Panc1 (cell line): Measurements from ENCODE around the gene GRIP2. TPM values are rescaled to one million over a fixed set of nuclear protein-coding genes. Genes with fewer than 3 reads are reported as not detected.
A peak's percentile ranks its signal among the peaks of the same experiment; 100 is the strongest.

Experiments used
- ATAC-seq: fragments of 200-7000 bp; cut with Tn5 transposase; 2 replicates; pipeline ENCODE4 v1.9.1; 2020; ENCODE audit warnings: mild to moderate bottlenecking, moderate library complexity
- BruUV-seq: library from RNA; stranded (reverse); fragments of 400-500 nt; replicated peaks from 2 replicates; lab custom pipeline; 2021; lab: Mats Ljungman, UMichigan
- CTCF ChIA-PET: fragments of 300-600 bp; sonication (Branson Sonifier 250); formaldehyde crosslinking; loops from one replicate; lab custom pipeline; 2022; ENCODE audit warnings: antibody characterized with exemption; lab: Charles Lee
- POLR2A ChIA-PET: fragments of 300-600 bp; sonication (Branson Sonifier 250); formaldehyde crosslinking; loops from one replicate; lab custom pipeline; 2022; ENCODE audit warnings: antibody characterized with exemption; lab: Charles Lee
- DNase-seq: peaks from one replicate; pipeline ENCODE4 v3.0.0-alpha.2; 2010; ENCODE audit warnings: low read depth, low spot score
- H3K27ac ChIP-seq: 2 replicates; pipeline ENCODE4 v1.5.1; 2011; ENCODE audit warnings: mild to moderate bottlenecking, low read length, inconsistent platforms
- H3K27me3 ChIP-seq: fragments of 200-500 bp; sonication (Bioruptor generic); 2 replicates; pipeline ENCODE4 v1.6.0; 2014; ENCODE audit warnings: low read length, inconsistent platforms; ENCODE audit not compliant: control insufficient read depth, insufficient read depth
- H3K36me3 ChIP-seq: fragments of 200-500 bp; sonication (Bioruptor generic); 2 replicates; pipeline ENCODE4 v1.5.1; 2014; ENCODE audit warnings: inconsistent platforms, mild to moderate bottlenecking, low read length, moderate library complexity; ENCODE audit not compliant: control insufficient read depth, insufficient read depth
- H3K4me1 ChIP-seq: 2 replicates; pipeline ENCODE4 v1.5.1; 2011; ENCODE audit warnings: inconsistent platforms, mild to moderate bottlenecking, low read length, moderate library complexity; ENCODE audit not compliant: control insufficient read depth, insufficient read depth
- H3K4me3 ChIP-seq, 2 experiments: 2 replicates each; pipeline ENCODE4 v1.5.1; 2011 to 2012; ENCODE audit warnings: low read depth in 2 of 2, low read length in 2 of 2, mild to moderate bottlenecking in 2 of 2, inconsistent platforms in 1 of 2, moderate library complexity in 1 of 2
- H3K9me3 ChIP-seq: fragments of 200-500 bp; sonication (Bioruptor generic); 2 replicates; pipeline ENCODE4 v1.5.1; 2014; ENCODE audit warnings: low read depth, mild to moderate bottlenecking, inconsistent platforms, low read length, moderate library complexity; ENCODE audit not compliant: control insufficient read depth, insufficient read depth
- POLR2AphosphoS5 ChIP-seq: IDR thresholded peaks from 2 replicates; pipeline ENCODE4 v1.6.1; 2012; ENCODE audit warnings: mild to moderate bottlenecking, low read depth, low read length, moderate library complexity
- SIN3A ChIP-seq: IDR thresholded peaks from 2 replicates; pipeline ENCODE4 v1.6.1; 2012; ENCODE audit warnings: low read depth, mild to moderate bottlenecking, low read length, moderate library complexity, borderline replicate concordance; ENCODE audit not compliant: insufficient read depth
- TCF7L2 ChIP-seq: IDR thresholded peaks from 2 replicates; pipeline ENCODE4 v1.6.1; 2011; ENCODE audit warnings: mild to moderate bottlenecking, low read depth, low read length, inconsistent platforms
- in situ Hi-C: cut with HindIII; loops from 2 replicates; pipeline ENCODE4 v1.10.0; 2016; ENCODE audit warnings: low sequenced_read_pairs, low pct_unique_long_range_greater_than_20kb
- intact Hi-C: fragments of 100-400 bp; cut with micrococcal nuclease; formaldehyde crosslinking; loops from one replicate; pipeline ENCODE4 v1.10.0; 2022; ENCODE audit not compliant: unreplicated experiment
- total RNA-seq: library from RNA; stranded (reverse); gene quantifications from one replicate; pipeline ENCODE4 v1.2.1, GENCODE V29; 2021; ENCODE audit not compliant: unreplicated experiment
- TF ChIP-seq, protein P1 (sequence below): fragments of 450-650 bp; IDR thresholded peaks from 2 replicates; pipeline ENCODE4 v1.5.1; 2017; ENCODE audit warnings: mild to moderate bottlenecking
- TF ChIP-seq, protein P2 (sequence below), 2 experiments: IDR thresholded peaks; 2 replicates each; pipeline ENCODE4 v1.6.1; 2011 to 2012; ENCODE audit warnings: low read depth in 2 of 2, control low read depth in 1 of 2, low read length in 1 of 2, mild to moderate bottlenecking in 1 of 2, moderate library complexity in 1 of 2; ENCODE audit not compliant: insufficient read depth in 1 of 2

The GRIP2 gene
- total RNA-seq, 1 experiment from 2014 or later, result 6.5 TPM

DNA sequence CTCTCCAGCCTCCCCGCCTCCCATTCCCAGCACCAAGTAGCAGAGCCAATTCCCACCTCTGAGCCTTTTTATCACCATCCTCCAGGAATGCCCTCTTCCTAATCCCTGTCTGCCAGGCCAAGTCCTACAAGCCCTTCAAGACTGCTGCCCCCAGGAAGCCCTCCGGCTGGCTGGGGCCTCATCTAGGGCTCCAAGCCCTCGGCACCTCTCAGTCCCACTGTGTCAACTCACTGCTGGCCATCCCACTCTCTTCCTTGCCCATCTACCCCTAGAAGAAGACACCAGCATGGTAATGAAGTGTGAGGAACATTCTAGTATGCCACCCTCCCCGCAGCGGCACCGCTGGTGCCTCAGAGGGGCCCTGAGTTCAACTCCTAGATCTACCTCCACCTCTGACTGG lies 10.0 kb upstream of the GRIP2 start:
- Histone ChIP-seq H3K4me3 (no peak overlapping the region), H3K27ac (no peak overlapping the region), H3K4me1 (peaks cover 17% of the 10 kb centered on the region), H3K27me3 (no peaks in the 10 kb centered on the region), H3K9me3 (no peaks in the 10 kb centered on the region), H3K36me3 (no peaks in the 10 kb centered on the region)
- POLR2A ChIA-PET, result no interaction called here
- TF ChIP-seq, protein P1, sequence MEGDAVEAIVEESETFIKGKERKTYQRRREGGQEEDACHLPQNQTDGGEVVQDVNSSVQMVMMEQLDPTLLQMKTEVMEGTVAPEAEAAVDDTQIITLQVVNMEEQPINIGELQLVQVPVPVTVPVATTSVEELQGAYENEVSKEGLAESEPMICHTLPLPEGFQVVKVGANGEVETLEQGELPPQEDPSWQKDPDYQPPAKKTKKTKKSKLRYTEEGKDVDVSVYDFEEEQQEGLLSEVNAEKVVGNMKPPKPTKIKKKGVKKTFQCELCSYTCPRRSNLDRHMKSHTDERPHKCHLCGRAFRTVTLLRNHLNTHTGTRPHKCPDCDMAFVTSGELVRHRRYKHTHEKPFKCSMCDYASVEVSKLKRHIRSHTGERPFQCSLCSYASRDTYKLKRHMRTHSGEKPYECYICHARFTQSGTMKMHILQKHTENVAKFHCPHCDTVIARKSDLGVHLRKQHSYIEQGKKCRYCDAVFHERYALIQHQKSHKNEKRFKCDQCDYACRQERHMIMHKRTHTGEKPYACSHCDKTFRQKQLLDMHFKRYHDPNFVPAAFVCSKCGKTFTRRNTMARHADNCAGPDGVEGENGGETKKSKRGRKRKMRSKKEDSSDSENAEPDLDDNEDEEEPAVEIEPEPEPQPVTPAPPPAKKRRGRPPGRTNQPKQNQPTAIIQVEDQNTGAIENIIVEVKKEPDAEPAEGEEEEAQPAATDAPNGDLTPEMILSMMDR, result no peak
- TF ChIP-seq TCF7L2 (no peak), POLR2AphosphoS5 (no peak), SIN3A (no peak)
- TF ChIP-seq, protein P2, sequence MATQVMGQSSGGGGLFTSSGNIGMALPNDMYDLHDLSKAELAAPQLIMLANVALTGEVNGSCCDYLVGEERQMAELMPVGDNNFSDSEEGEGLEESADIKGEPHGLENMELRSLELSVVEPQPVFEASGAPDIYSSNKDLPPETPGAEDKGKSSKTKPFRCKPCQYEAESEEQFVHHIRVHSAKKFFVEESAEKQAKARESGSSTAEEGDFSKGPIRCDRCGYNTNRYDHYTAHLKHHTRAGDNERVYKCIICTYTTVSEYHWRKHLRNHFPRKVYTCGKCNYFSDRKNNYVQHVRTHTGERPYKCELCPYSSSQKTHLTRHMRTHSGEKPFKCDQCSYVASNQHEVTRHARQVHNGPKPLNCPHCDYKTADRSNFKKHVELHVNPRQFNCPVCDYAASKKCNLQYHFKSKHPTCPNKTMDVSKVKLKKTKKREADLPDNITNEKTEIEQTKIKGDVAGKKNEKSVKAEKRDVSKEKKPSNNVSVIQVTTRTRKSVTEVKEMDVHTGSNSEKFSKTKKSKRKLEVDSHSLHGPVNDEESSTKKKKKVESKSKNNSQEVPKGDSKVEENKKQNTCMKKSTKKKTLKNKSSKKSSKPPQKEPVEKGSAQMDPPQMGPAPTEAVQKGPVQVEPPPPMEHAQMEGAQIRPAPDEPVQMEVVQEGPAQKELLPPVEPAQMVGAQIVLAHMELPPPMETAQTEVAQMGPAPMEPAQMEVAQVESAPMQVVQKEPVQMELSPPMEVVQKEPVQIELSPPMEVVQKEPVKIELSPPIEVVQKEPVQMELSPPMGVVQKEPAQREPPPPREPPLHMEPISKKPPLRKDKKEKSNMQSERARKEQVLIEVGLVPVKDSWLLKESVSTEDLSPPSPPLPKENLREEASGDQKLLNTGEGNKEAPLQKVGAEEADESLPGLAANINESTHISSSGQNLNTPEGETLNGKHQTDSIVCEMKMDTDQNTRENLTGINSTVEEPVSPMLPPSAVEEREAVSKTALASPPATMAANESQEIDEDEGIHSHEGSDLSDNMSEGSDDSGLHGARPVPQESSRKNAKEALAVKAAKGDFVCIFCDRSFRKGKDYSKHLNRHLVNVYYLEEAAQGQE (IDR thresholded peaks at IDR 0.05; ENCODE audit: insufficient read depth in 1 of 2, low read depth in 2 of 2, low read length in 1 of 2), result no peak
- no peak for DNase-seq
- intact Hi-C loops (no loop called here), in situ Hi-C loops (no loop called here)
- CTCF ChIA-PET, result interaction anchor here (0.7 to 1.4 kb wide), 2 partner anchors 40 to 184 kb away, joined by 4 read pairs; no protein-coding TSS in a partner anchor
- ATAC-seq, result no peak
- no TSS peak for BruUV-seq

DNA sequence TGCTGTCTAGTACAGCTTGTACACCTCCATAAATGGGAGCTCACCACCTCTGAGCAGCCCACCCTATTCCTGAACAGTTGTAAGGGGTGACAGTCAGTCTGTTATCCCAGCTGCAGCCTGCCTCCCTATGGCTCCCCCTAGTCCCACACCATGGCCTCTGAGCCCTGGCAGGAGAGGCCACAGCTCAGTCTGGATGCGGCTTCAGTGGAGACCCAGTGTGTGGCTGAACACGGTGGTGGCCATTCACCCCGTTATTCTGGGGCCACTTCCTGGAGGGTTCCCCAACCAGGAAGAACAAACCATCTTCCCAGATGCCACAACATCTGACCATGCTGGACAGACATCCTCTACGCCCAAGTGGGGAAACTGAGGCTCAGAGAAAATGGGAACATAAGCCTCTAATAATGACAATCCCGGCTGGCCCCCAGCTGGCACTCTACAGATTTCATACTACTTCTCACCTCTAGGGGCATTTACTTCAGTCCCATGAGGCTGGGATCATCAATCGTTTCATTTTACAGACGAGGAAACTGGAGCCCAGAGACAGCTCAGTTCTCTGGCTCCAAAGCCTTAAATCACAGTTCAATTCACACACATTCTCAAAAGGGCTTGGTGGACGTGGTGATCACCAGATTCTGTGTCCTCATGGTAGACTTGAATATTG lies 9.2 kb upstream of the GRIP2 start:
- Histone ChIP-seq H3K4me1 (peaks cover 11% of the 10 kb centered on the region), H3K36me3 (no peaks in the 10 kb centered on the region), H3K27me3 (no peaks in the 10 kb centered on the region), H3K4me3 (no peak overlapping the region), H3K9me3 (no peaks in the 10 kb centered on the region), H3K27ac (no peak overlapping the region)
- intact Hi-C loops (loop anchor here (2.0 kb wide), 1 partner anchor 41 kb away; no protein-coding TSS in a partner anchor), in situ Hi-C loops (no loop called here)
- ChIA-PET CTCF (interaction anchor here (0.7 to 1.4 kb wide), 3 partner anchors 39 to 184 kb away, joined by 3 to 4 read pairs (median 4); no protein-coding TSS in a partner anchor), POLR2A (no interaction called here)
- TF ChIP-seq POLR2AphosphoS5, result no peak
- no peak for TF ChIP-seq SIN3A
- TF ChIP-seq, protein P2 (IDR thresholded peaks at IDR 0.05; ENCODE audit: insufficient read depth in 1 of 2, low read depth in 2 of 2, low read length in 1 of 2), result no peak
- TF ChIP-seq, protein P1, result no peak; the same call in 1 of the 2 replicates
- no peak for TF ChIP-seq TCF7L2
- no TSS peak for BruUV-seq
- DNase-seq, result no peak
- peak; percentile 65 for ATAC-seq
